HG03135 (cell line): ENCODE measurements around the gene ZBTB16.

Experiments
- ATAC-seq: cut with Tn5 transposase; IDR thresholded peaks from one replicate; pipeline ENCODE4 v1.9.1; 2021; ENCODE audit warnings: mild to moderate bottlenecking, moderate library complexity; ENCODE audit not compliant: unreplicated experiment

Gene ZBTB16

DNA sequence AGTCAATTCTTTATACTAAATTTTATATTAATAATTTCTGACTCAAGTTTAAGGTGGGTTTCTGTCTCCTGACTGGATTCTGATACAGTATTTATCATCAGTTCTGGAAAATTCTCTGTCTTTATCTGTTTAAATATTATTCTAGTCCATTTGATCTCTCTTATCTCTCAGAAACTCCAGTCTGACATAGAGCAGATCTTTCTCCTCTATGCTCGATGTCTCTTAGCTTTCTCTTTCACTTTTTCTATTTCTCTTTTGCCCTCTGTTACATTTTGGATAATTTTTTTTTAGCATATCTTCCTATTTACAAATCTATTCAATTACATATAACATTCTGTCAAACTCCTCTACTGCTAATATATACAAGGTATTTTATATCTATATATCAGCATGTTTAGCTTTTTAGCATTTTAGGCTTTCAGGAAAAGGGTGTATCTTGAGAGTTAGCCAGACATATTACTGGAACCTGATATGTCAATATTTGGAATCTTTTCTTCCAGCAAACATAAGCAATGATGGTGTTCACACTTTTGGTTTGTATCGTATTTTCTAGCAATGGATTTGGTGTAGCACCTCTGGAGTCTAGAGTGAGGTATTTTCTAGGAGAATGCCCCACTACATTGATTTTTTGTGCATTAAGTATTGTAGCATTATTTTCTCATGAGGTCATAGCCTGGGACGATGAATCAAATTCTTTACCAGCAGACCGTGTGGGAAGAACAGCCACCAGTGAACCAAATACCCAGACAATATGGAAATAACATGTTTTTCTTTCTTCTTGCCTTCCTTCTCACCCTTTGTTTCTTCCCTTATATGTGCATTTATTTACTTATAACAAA is 232.6 kb downstream of the ZBTB16 start:
- no peak for ATAC-seq

DNA sequence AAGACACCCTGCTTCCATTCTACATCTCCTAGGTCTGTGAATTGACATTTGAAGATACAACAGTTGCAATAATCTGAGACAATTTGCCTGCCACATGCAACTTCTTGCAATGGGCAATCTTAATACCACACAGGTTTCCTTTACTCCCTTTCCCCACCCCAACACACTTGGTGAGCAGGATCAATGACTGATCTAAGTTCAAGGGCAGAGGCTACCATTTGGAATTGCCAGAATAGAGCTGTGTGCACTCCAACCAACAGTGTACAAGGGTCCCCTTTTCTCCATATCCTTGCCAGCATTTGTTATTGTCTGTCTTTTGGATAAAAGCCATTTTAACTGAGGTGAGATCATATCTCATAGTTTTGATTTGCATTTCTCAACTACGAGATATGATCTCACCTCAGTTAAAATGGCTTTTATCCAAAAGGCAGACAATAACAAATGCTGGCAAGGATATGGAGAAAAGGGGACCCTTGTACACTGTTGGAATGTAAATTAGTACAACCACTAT is 233.7 kb downstream of the ZBTB16 start:
- ATAC-seq = no peak

DNA sequence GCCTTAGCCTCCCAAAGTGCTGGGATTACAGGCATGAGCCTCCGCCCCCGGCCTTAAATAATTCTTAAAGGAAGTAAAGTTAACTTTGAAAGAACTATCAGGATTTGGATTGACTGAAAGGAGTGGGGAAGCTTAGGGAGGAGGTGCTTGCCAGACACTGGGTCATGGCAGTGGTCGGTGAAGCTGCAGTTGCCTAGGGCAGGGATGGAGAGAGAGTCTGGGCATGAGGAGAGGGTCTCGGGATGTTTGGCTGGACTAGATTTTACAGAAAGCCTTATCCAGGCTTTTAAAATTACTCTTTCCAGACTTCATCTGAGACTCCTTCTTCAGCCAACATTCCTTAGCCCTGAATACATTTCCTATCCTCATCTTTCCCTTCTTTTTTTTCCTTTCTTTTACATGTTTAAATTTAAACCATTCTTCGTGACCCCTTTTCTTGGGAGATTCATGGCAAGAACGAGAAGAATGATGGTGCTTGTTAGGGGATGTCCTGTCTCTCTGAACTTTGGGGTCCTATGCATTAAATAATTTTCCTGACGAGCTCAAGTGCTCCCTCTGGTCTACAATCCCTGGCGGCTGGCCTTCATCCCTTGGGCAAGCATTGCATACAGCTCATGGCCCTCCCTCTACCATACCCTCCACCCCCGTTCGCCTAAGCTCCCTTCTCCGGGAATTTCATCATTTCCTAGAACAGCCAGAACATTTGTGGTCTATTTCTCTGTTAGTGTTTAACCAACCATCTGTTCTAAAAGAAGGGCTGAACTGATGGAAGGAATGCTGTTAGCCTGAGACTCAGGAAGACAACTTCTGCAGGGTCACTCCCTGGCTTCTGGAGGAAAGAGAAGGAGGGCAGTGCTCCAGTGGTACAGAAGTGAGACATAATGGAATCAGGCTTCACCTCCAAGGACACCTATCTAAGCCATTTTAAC is 236.4 kb downstream of the ZBTB16 start, which contains the start of gene NNMT:
TSS of gene NNMT (plus strand) at position 724 of the 929 bp plus-strand sequence. CDS start at position 882, 158 bp downstream.
- ATAC-seq = no peak

DNA sequence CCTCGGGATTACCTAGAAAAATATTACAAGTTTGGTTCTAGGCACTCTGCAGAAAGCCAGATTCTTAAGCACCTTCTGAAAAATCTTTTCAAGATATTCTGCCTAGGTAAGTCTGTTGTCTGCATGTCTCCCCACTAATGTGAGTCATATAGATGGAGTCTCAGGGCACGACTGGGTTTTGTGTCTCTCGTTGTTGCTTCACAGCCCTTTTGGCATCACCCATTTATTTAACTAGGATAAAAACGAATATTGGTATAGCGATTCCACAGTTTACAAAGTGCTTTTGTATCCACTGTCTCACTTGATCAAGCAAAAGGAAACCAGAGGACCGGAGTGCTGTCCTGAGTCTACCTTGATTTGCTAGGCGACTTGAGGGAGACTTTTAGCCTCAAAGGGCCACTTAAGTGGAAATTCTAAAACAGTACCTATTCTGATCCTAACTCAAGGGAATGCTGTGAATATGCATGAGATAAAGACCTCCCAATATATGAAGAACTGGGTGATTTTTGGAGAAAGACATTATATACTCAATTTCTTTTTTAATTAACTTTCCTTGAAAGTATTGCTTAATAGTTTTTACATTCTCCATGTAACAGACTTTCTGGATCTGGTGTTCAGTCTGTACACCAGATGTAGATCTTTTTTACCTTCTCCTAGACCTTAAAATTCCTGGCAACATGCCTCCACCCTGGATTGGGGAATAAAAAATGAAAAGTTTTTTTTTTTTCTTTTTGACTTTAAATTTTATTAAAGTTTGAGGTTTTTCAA is 237.3 kb downstream of the ZBTB16 start:
- no peak for ATAC-seq

DNA sequence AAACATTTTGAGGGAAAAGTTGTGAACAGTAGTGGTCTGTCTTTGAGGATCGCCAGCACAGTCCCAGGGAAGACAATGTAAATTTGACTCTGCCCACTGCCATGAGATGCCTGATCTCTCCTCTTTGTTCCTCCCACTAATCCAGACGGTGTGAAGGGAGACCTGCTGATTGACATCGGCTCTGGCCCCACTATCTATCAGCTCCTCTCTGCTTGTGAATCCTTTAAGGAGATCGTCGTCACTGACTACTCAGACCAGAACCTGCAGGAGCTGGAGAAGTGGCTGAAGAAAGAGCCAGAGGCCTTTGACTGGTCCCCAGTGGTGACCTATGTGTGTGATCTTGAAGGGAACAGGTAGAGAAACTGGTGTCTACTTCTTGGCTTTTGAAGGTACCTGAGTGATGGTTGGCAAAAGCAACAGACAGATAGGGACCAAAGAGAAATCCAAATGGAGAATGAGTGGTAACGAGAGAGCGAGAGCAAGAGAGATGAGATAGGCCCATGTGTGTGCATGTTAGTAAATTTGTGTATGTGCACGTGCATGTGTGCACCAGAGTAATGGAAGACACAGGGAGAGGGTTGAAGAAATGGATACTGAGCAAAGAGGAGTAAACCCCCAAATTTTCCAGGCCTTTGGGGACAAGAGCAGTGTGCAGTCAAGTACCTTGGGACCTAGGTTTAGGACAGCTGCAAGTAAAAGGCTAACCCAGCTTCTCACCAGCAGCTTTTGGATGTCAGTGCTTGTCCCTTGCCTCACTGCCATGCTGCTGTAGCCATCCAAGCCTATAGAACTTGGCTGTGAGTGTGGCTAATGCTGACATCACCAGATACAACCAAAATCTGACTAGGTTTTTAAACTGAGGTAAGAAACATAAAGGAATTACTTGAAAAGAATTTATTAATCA is 238.5 kb downstream of the ZBTB16 start:
- no peak for ATAC-seq

DNA sequence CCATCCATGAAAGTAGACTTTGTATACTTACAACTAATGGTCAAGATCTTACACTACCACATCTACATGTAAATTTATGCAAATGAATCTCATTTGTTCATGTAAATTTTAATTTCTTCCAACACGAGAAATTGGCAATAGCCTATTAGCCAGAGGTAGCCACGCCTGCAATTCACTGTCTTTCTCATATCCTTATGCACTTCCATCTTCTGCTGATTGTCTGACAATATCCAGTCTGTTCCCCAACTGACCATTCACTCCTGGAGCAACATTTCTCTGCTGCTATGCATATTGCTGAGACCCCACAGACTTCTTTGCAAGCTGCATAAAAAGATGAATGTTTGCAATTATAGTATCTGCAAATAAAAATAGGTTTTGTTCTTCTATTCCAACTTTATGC is 239.2 kb downstream of the ZBTB16 start:
- ATAC-seq = no peak
